22Rv1 (cell line): ENCODE results near the gene TMEM190.
"Not testable (repeated sequence)": the region's sequence is repeated elsewhere in the genome, so short reads cannot be mapped to it uniquely, and the experiment has no call there.

Experiments
- ZFX ChIP-seq: fragments of 450-650 bp; IDR thresholded peaks from 2 replicates; pipeline ENCODE4 v1.6.1; 2017; ENCODE audit warnings: antibody characterized with exemption, borderline replicate concordance
- TF ChIP-seq, protein P1 (sequence below): fragments of 450-650 bp; IDR thresholded peaks from 2 replicates; pipeline ENCODE4 v1.5.1; 2017; ENCODE audit warnings: mild to moderate bottlenecking

DNA sequence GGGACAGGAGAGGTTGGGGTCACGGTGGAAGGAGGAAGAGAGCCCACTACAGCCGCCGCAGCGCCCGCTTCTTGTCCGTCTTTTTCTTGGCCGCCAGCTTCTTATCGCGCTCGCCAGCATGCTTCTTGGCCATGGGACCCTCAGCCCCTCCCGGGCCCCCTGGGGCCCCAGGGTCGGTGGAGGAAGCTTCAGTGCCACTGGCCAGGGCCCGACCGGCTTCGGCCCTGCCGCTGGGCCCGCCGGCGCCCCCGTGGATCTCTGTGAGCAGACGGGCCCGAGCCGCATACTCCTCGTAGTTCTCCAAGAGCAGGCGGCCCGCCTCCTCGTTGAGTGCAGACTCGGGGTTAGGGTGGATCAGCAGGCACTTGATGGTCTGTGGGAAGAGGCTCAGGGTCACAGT is 24.8 kb downstream of the TMEM190 start:
- TF ChIP-seq, protein P1, sequence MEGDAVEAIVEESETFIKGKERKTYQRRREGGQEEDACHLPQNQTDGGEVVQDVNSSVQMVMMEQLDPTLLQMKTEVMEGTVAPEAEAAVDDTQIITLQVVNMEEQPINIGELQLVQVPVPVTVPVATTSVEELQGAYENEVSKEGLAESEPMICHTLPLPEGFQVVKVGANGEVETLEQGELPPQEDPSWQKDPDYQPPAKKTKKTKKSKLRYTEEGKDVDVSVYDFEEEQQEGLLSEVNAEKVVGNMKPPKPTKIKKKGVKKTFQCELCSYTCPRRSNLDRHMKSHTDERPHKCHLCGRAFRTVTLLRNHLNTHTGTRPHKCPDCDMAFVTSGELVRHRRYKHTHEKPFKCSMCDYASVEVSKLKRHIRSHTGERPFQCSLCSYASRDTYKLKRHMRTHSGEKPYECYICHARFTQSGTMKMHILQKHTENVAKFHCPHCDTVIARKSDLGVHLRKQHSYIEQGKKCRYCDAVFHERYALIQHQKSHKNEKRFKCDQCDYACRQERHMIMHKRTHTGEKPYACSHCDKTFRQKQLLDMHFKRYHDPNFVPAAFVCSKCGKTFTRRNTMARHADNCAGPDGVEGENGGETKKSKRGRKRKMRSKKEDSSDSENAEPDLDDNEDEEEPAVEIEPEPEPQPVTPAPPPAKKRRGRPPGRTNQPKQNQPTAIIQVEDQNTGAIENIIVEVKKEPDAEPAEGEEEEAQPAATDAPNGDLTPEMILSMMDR = not testable (repeated sequence)
- TF ChIP-seq ZFX = not testable (repeated sequence)
